GM21360 (cell line): ENCODE results near the gene VEZT.
"Not testable (repeated sequence)": the region's sequence is repeated elsewhere in the genome, so short reads cannot be mapped to it uniquely, and the experiment has no call there.

ENCODE experiments used
- ATAC-seq: cut with Tn5 transposase; IDR thresholded peaks from one replicate; pipeline ENCODE4 v1.9.1; 2021; ENCODE audit warnings: mild to moderate bottlenecking, moderate library complexity; ENCODE audit not compliant: unreplicated experiment

The VEZT gene

GRCh38 chr12:95217377-95218149 lies at the start of gene VEZT, which contains the start of gene FGD6:
Gene VEZT, plus strand, starts transcription at chr12:95217807. Its CDS starts 44 bp downstream, at chr12:95217851.
Gene FGD6, minus strand, starts transcription at chr12:95217467. Its CDS starts 227 bp downstream, at chr12:95217240.
- peak; percentile 82 for ATAC-seq

GRCh38 chr12:95168746-95169145 lies 48.9 kb upstream of the VEZT start:
- no peak for ATAC-seq

- ATAC-seq: no peak
Measured at GRCh38 chr12:95169368-95169767, 48.2 kb upstream of the VEZT start.

GRCh38 chr12:95173392-95174251 lies 44.0 kb upstream of the VEZT start:
- ATAC-seq: no peak

- ATAC-seq: no peak
Measured at GRCh38 chr12:95177201-95177768, 40.3 kb upstream of the VEZT start.

GRCh38 chr12:95178136-95178535 lies 39.5 kb upstream of the VEZT start:
- ATAC-seq: no peak

GRCh38 chr12:95179011-95179410 lies 38.6 kb upstream of the VEZT start:
- ATAC-seq: no peak

- ATAC-seq: no peak
Measured at GRCh38 chr12:95181103-95181502, 36.5 kb upstream of the VEZT start.

GRCh38 chr12:95182868-95183415 lies 34.7 kb upstream of the VEZT start:
- no peak for ATAC-seq

GRCh38 chr12:95184121-95184520 lies 33.5 kb upstream of the VEZT start:
- ATAC-seq: no peak

- ATAC-seq: no peak
Measured at GRCh38 chr12:95185072-95185471, 32.5 kb upstream of the VEZT start.

- ATAC-seq: no peak
Measured at GRCh38 chr12:95185854-95186253, 31.8 kb upstream of the VEZT start.

- no peak for ATAC-seq
Measured at GRCh38 chr12:95187865-95188415, 29.7 kb upstream of the VEZT start.

GRCh38 chr12:95191060-95191696 lies 26.4 kb upstream of the VEZT start:
- ATAC-seq: no peak

GRCh38 chr12:95192271-95192670 lies 25.3 kb upstream of the VEZT start:
- no peak for ATAC-seq

GRCh38 chr12:95193139-95193538 lies 24.5 kb upstream of the VEZT start:
- ATAC-seq: no peak

GRCh38 chr12:95195122-95195521 lies 22.5 kb upstream of the VEZT start:
- no peak for ATAC-seq

- not testable (repeated sequence) for ATAC-seq
Measured at GRCh38 chr12:95196875-95197569, 20.6 kb upstream of the VEZT start.

- no peak for ATAC-seq
Measured at GRCh38 chr12:95197636-95198035, 20.0 kb upstream of the VEZT start.

- ATAC-seq: peak; percentile 53
Measured at GRCh38 chr12:95198914-95199313, 18.7 kb upstream of the VEZT start.
